ENCODE data around the gene BRIX1. TPM values are rescaled to one million over a fixed set of nuclear protein-coding genes. Genes with fewer than 3 reads are reported as not detected.

Gene BRIX1
- total and polyA plus RNA-seq, 2 donors (not counting 3 experiments of a cell fraction or from before 2014, with no cell fraction given) = 14.0 to 28.4 TPM

- intact Hi-C loops (cut with micrococcal nuclease) (no loop called here), dilution Hi-C loops (cut with MboI; ENCODE audit: extremely low pct_ligation_motif_present, low sequenced_read_pairs) (no loop called here)
- FAIRE-seq (no peak), DNase-seq (ENCODE audit: low read depth, low spot score) (no peak)
- H3K4me3 ChIP-seq (replicated peaks in 1 of 3; ENCODE audit: insufficient read depth in 1 of 3, low read depth in 1 of 3, low read length in 3 of 3) = no peak overlapping the region
- no peak overlapping the region for H3K27ac ChIP-seq (ENCODE audit: insufficient read depth, low read depth, low read length)
- H3K79me2 ChIP-seq (ENCODE audit: control insufficient read depth, insufficient read depth, low read length) = no peaks in the 10 kb centered on the region
- no peak overlapping the region for H3K4me2 ChIP-seq (ENCODE audit: insufficient read depth, low read length)
- TF ChIP-seq EZH2 (IDR thresholded peaks at IDR 0.05; ENCODE audit: borderline replicate concordance, low read depth, low read length, severe bottlenecking) (no peak), GATA2 (IDR thresholded peaks at IDR 0.05; ENCODE audit: insufficient read depth, insufficient read length, low read depth, low read length) (no peak), MAX (IDR thresholded peaks at IDR 0.05; ENCODE audit: insufficient read depth, insufficient read length) (no peak), POLR2AphosphoS5 (IDR thresholded peaks at IDR 0.05; ENCODE audit: insufficient read depth, low read depth, low read length) (no peak), FOS (IDR thresholded peaks at IDR 0.05; ENCODE audit: borderline replicate concordance, insufficient read depth, low read length) (no peak), JUN (IDR thresholded peaks at IDR 0.05; ENCODE audit: borderline replicate concordance, insufficient read depth, insufficient read length, low read depth) (no peak), MYC (IDR thresholded peaks at IDR 0.05; ENCODE audit: low read depth, low read length) (no peak), CTCF (IDR thresholded peaks at IDR 0.05; ENCODE audit: extremely low read depth in 1 of 2, insufficient read depth in 1 of 2, low read depth in 1 of 2, low read length in 2 of 2) (no peak), POLR2A (IDR thresholded peaks at IDR 0.05; ENCODE audit: low read depth, low read length) (no peak)
- H3K9me1 ChIP-seq (replicated peaks; ENCODE audit: control insufficient read depth, extremely low read depth, insufficient read depth, low read length) = no peaks in the 10 kb centered on the region
- no peaks in the 10 kb centered on the region for H3K27me3 ChIP-seq (ENCODE audit: control insufficient read depth in 2 of 2, insufficient read depth in 2 of 2, low read length in 2 of 2)
- no TSS peak for BruUV-seq (replicated peaks)
- CTCF ChIA-PET = no interaction called here
- H2AFZ ChIP-seq (ENCODE audit: low read depth, low read length) = no peak overlapping the region
- H3K36me3 ChIP-seq (ENCODE audit: control insufficient read depth in 2 of 2, extremely low read depth in 1 of 2, insufficient read depth in 2 of 2, low read length in 2 of 2) = no peaks in the 10 kb centered on the region
- peaks cover 22% of the 10 kb centered on the region for H3K4me1 ChIP-seq (ENCODE audit: control insufficient read depth, extremely low read depth, insufficient read depth, low read length)
- POLR2A ChIA-PET = no interaction called here
- H3K9ac ChIP-seq (replicated peaks; ENCODE audit: extremely low read depth, insufficient read depth, low read length) = no peak overlapping the region
- no peaks in the 10 kb centered on the region for H4K20me1 ChIP-seq (replicated peaks; ENCODE audit: control insufficient read depth, extremely low read depth, insufficient read depth, low read length)
- H3K9me3 ChIP-seq (replicated peaks; ENCODE audit: control insufficient read depth, insufficient read depth, low read length) = no peaks in the 10 kb centered on the region
Measured at GRCh38 chr5:34866989-34867471, 48.5 kb upstream of the BRIX1 start.
